GM19467 (cell line): ENCODE measurements around the gene TUNAR.
"Not testable (repeated sequence)": the region's sequence is repeated elsewhere in the genome, so short reads cannot be mapped to it uniquely, and the experiment has no call there.

Experiments used
- ATAC-seq: cut with Tn5 transposase; IDR thresholded peaks from one replicate; pipeline ENCODE4 v1.9.1; 2021; ENCODE audit warnings: mild to moderate bottlenecking, moderate library complexity; ENCODE audit not compliant: unreplicated experiment

The TUNAR gene

DNA sequence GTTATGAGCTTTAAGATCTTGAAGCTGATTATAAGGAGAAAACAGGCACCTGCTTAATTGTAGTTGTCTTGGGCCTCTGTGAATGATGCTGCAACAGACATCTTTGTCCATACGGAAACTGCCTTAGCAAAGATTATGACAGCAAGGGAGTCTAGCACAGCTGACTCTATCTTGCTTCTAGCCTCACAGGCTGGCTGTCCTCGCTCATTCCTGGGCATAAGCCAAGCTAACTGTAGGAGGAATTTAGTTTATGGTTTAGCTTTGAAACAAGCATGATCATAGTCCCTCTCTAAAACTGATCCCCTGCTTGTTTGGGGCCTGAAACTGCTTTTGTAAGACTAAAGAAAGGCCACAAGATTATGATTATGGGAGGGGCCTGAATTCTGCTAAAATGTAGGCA is 88.3 kb downstream of the TUNAR start:
- no peak for ATAC-seq

DNA sequence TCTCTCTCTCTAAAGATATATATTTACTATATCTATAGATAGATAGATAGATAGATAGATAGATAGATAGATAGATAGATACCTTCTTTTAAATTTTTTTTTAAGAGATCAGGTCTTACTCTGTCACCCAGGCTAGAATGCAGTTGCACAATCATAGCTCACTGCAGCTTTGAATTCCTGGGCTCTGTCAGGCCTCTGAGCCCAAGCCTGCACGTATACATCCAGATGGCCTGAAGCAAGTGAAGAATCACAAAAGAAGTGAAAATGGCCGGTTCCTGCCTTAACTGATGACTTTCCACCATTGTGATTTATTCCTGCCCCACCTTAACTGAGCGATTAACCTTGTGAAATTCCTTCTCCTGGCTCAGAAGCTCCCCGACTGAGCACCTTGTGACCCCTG is 91.4 kb downstream of the TUNAR start:
- not testable (repeated sequence) for ATAC-seq
